Measurements from ENCODE around the gene AGAP1. TPM values are rescaled to one million over a fixed set of nuclear protein-coding genes. Genes with fewer than 3 reads are reported as not detected.

The AGAP1 gene
- total RNA-seq, 1 experiment from 2014 or later, result 25.8 TPM

- no peaks in the 10 kb centered on the region for H3K27me3 ChIP-seq (ENCODE audit: insufficient read depth, low read length)
- H3K9me3 ChIP-seq (ENCODE audit: control insufficient read depth, low read depth, low read length), result no peaks in the 10 kb centered on the region
- H2BK20ac ChIP-seq (ENCODE audit: low read depth, low read length, poor library complexity, severe bottlenecking), result no peak overlapping the region
- no peaks in the 10 kb centered on the region for H3K23me2 ChIP-seq (ENCODE audit: insufficient read length, low read depth, low read length, poor library complexity, severe bottlenecking)
- H3K27ac ChIP-seq (ENCODE audit: insufficient read length, low read depth, low read length), result no peak overlapping the region
- H3T11ph ChIP-seq (ENCODE audit: low read length), result no peak overlapping the region
- Mint-ChIP-seq H3K4me3 (no peak overlapping the region), H3K36me3 (ENCODE audit: insufficient read depth in 1 of 3, low read depth in 3 of 3) (peaks cover 0 to 2% (median under 1%) of the 10 kb centered on the region in 3 experiments; a peak in 3 of 7 replicates), H3K4me1 (0 out of 4 replicates have a peak, but pooled peaks cover 0 to 2% of the 10 kb centered on the region in 2 experiments), H3K27me3 (ENCODE audit: low read depth) (peaks cover 2% of the 10 kb centered on the region; the same call in 1 of the 2 replicates), H3K9me3 (no peaks in the 10 kb centered on the region), H3K27ac (no peak overlapping the region)
- no peak overlapping the region for H3K14ac ChIP-seq (ENCODE audit: insufficient read depth, low read length)
- H2AK5ac ChIP-seq (ENCODE audit: insufficient read length, low read length), result no peak overlapping the region
- peak; percentile 77 for TF ChIP-seq CTCF (conservative IDR thresholded peaks at IDR 0.05)
- no peak overlapping the region for H3K9ac ChIP-seq (ENCODE audit: extremely low read depth, insufficient read length, low read length)
- H2BK5ac ChIP-seq (ENCODE audit: insufficient read length, low read length), result no peak overlapping the region
- H3K4me2 ChIP-seq (ENCODE audit: insufficient read depth, insufficient read length, low read length), result no peak overlapping the region
- H4K20me1 ChIP-seq (ENCODE audit: control insufficient read depth, insufficient read depth, insufficient read length), result no peaks in the 10 kb centered on the region
- H3K79me2 ChIP-seq (ENCODE audit: insufficient read depth, low read length), result no peaks in the 10 kb centered on the region
- no peak overlapping the region for H2BK120ac ChIP-seq (ENCODE audit: low read depth, low read length, poor library complexity, severe bottlenecking)
- no peak overlapping the region for H3K23ac ChIP-seq (ENCODE audit: insufficient read length, low read depth, low read length)
- no CpG with 5 or more reads among the region's 15 CpGs for WGBS (ENCODE audit: extremely low coverage, insufficient read length, low lambda C conversion rate)
- H3K18ac ChIP-seq (ENCODE audit: insufficient read length, low read depth, low read length), result no peak overlapping the region
- no peak overlapping the region for H2BK12ac ChIP-seq (ENCODE audit: insufficient read length, low read depth, low read length)
- no peak overlapping the region for H3K56ac ChIP-seq (ENCODE audit: insufficient read length, low read depth, low read length)
- H4K91ac ChIP-seq (ENCODE audit: insufficient read length, low read depth, low read length), result no peak overlapping the region
- no peak overlapping the region for H2BK15ac ChIP-seq (ENCODE audit: low read depth, low read length)
- peak; percentile 71 for DNase-seq
- H3K4ac ChIP-seq (ENCODE audit: low read depth, low read length), result no peak overlapping the region
- no peak overlapping the region for H2AFZ ChIP-seq (ENCODE audit: low read length)
- H3K4me1 ChIP-seq (ENCODE audit: insufficient read depth, low read length), result no peaks in the 10 kb centered on the region
- no peak overlapping the region for H4K8ac ChIP-seq (replicated peaks; ENCODE audit: insufficient read length, low read depth, low read length)
- no peaks in the 10 kb centered on the region for H3K79me1 ChIP-seq (ENCODE audit: insufficient read depth, low read depth, low read length, poor library complexity, severe bottlenecking)
- no peak overlapping the region for H4K5ac ChIP-seq (ENCODE audit: insufficient read length, low read depth, low read length)
These were observed 487.8 kb downstream of the AGAP1 start for GRCh38 chr2:235981631-235982030.

Data from H9 (cell line).